H1 (cell line): Measurements from ENCODE around the gene OBI1. TPM values are rescaled to one million over a fixed set of nuclear protein-coding genes. Genes with fewer than 3 reads are reported as not detected.
A peak's percentile ranks its signal among the peaks of the same experiment; 100 is the strongest.

Experiments
- CTCF ChIA-PET: fragments of 300-600 bp; sonication (Branson Sonifier 250); formaldehyde crosslinking; loops from one replicate; lab custom pipeline; 2021; ENCODE audit not compliant: partially characterized antibody; lab: Charles Lee
- POLR2A ChIA-PET: fragments of 300-600 bp; sonication (Branson Sonifier 250); formaldehyde crosslinking; loops from one replicate; lab custom pipeline; 2021; ENCODE audit warnings: inconsistent platforms; ENCODE audit not compliant: partially characterized antibody; lab: Charles Lee
- DNase-seq, 2 experiments: peaks; one replicate each; pipeline versions ENCODE4 v3.0.0 to v3.0.0-alpha.2; 2010 to 2022; ENCODE audit warnings: low spot score in 2 of 2, low read depth in 1 of 2, mixed read lengths in 1 of 2
- FAIRE-seq: peaks from 2 replicates; lab custom pipeline; 2011; peaks lifted over from hg19 to GRCh38; lab: Jason Lieb, UNC
- H2AFZ ChIP-seq: 2 replicates; pipeline ENCODE4 v1.8.1; 2012; ENCODE audit warnings: low read length, inconsistent platforms
- H2AK5ac ChIP-seq: 2 replicates; pipeline ENCODE4 v1.6.1; 2013; ENCODE audit warnings: low read depth, low read length
- H2BK120ac ChIP-seq: replicated peaks from 2 replicates; pipeline ENCODE3; 2013; ENCODE audit warnings: low read depth, low read length, inconsistent platforms
- H2BK12ac ChIP-seq: 2 replicates; pipeline ENCODE4 v1.6.1; 2013; ENCODE audit warnings: low read depth, low read length
- H2BK15ac ChIP-seq: 2 replicates; pipeline ENCODE4 v1.6.1; 2013; ENCODE audit warnings: low read length
- H2BK20ac ChIP-seq: 2 replicates; pipeline ENCODE4 v1.6.1; 2013; ENCODE audit warnings: low read length
- H2BK5ac ChIP-seq: 2 replicates; pipeline ENCODE4 v1.6.1; 2013; ENCODE audit warnings: low read depth, low read length
- H3K14ac ChIP-seq: 2 replicates; pipeline ENCODE4 v1.6.1; 2013; ENCODE audit warnings: inconsistent platforms; ENCODE audit not compliant: insufficient read length
- H3K18ac ChIP-seq: 2 replicates; pipeline ENCODE4 v1.6.1; 2013; ENCODE audit warnings: low read length; ENCODE audit errors: extremely low read depth
- H3K23ac ChIP-seq: 2 replicates; pipeline ENCODE4 v1.6.1; 2013; ENCODE audit warnings: inconsistent platforms; ENCODE audit not compliant: insufficient read length
- H3K23me2 ChIP-seq: 2 replicates; pipeline ENCODE4 v1.6.1; 2013; ENCODE audit warnings: low read depth, low read length
- H3K27ac ChIP-seq: 2 replicates; pipeline ENCODE4 v1.6.1; 2011; ENCODE audit warnings: low read depth, low read length, inconsistent platforms
- H3K27me3 ChIP-seq, 4 experiments: replicated peaks in 1 of 4; 1 replicate in 1 of 4; 2 replicates in 3 of 4; pipeline versions ENCODE4 v1.6.1 to v1.8.1; 2011 to 2013; ENCODE audit warnings: low read length in 3 of 4, mild to moderate bottlenecking in 3 of 4, inconsistent platforms in 2 of 4, mixed read lengths in 2 of 4, moderate library complexity in 1 of 4; ENCODE audit not compliant: control insufficient read depth in 3 of 4, insufficient read depth in 3 of 4; ENCODE audit errors: extremely low read depth in 1 of 4
- H3K36me3 ChIP-seq, 4 experiments: 2 replicates each; pipeline versions ENCODE4 v1.6.1 to v1.8.1; 2011 to 2013; ENCODE audit warnings: mild to moderate bottlenecking in 4 of 4, low read length in 3 of 4, moderate library complexity in 2 of 4, control low read depth in 1 of 4, inconsistent platforms in 1 of 4; ENCODE audit not compliant: insufficient read depth in 4 of 4, control insufficient read depth in 2 of 4
- H3K4ac ChIP-seq: replicated peaks from 2 replicates; pipeline ENCODE3; 2013; ENCODE audit warnings: low read length, low read depth, mixed read lengths, inconsistent platforms; ENCODE audit not compliant: insufficient read length
- H3K4me1 ChIP-seq, 4 experiments: replicated peaks in 1 of 4; 1 replicate in 1 of 4; 2 replicates in 3 of 4; pipeline versions ENCODE4 v1.6.1 to v1.8.1; 2011 to 2013; ENCODE audit warnings: low read length in 3 of 4, inconsistent platforms in 2 of 4, mixed read lengths in 1 of 4; ENCODE audit not compliant: insufficient read depth in 4 of 4, control insufficient read depth in 3 of 4
- H3K4me2 ChIP-seq, 2 experiments: 2 replicates each; pipeline versions ENCODE4 v1.6.1 to v1.8.1; 2011 to 2013; ENCODE audit warnings: low read depth in 2 of 2, low read length in 2 of 2, control low read depth in 1 of 2, inconsistent platforms in 1 of 2, mild to moderate bottlenecking in 1 of 2; ENCODE audit not compliant: insufficient read depth in 1 of 2
- H3K4me3 ChIP-seq, 4 experiments: fragments of 200-600, 300-600 bp in 1 of 4; sonication (generic), shearing (Covaris generic), sonication (Bioruptor Twin) in 1 of 4; 2 replicates each; pipeline versions ENCODE4 v1.5.1 to v1.8.1; 2011 to 2016; ENCODE audit warnings: low read length in 4 of 4, low read depth in 3 of 4, control low read depth in 2 of 4, inconsistent platforms in 2 of 4, mild to moderate bottlenecking in 2 of 4, mixed read lengths in 1 of 4, moderate library complexity in 1 of 4; ENCODE audit not compliant: insufficient read depth in 2 of 4; ENCODE audit errors: extremely low read depth in 1 of 4
- H3K56ac ChIP-seq: replicated peaks from 2 replicates; pipeline ENCODE3; 2013; ENCODE audit warnings: low read depth, mild to moderate bottlenecking, mixed read lengths, low read length, inconsistent platforms; ENCODE audit not compliant: insufficient read length
- H3K79me1 ChIP-seq: 2 replicates; pipeline ENCODE4 v1.6.1; 2013; ENCODE audit warnings: low read depth, low read length, control low read depth
- H3K79me2 ChIP-seq, 2 experiments: 2 replicates each; pipeline versions ENCODE4 v1.6.1 to v1.8.1; 2012 to 2013; ENCODE audit warnings: low read length in 2 of 2, mild to moderate bottlenecking in 2 of 2, inconsistent platforms in 1 of 2; ENCODE audit not compliant: insufficient read depth in 2 of 2, control insufficient read depth in 1 of 2
- H3K9ac ChIP-seq, 4 experiments: replicated peaks in 1 of 4; 1 replicate in 1 of 4; 2 replicates in 3 of 4; pipeline versions ENCODE4 v1.6.1 to v1.8.1; 2011 to 2013; ENCODE audit warnings: low read depth in 3 of 4, low read length in 3 of 4, control low read depth in 2 of 4, mild to moderate bottlenecking in 2 of 4, moderate library complexity in 2 of 4, inconsistent platforms in 1 of 4; ENCODE audit errors: extremely low read depth in 1 of 4
- H3K9me3 ChIP-seq, 2 experiments: 2 replicates each; pipeline versions ENCODE4 v1.6.1 to v1.8.1; 2012 to 2013; ENCODE audit warnings: mild to moderate bottlenecking in 2 of 2, moderate library complexity in 2 of 2, control low read depth in 1 of 2, inconsistent platforms in 1 of 2, low read depth in 1 of 2, low read length in 1 of 2, mixed read lengths in 1 of 2; ENCODE audit not compliant: insufficient read depth in 2 of 2
- H4K20me1 ChIP-seq, 2 experiments: replicated peaks in 1 of 2; 2 replicates each; pipeline versions ENCODE3 to v1.8.1; 2011 to 2013; ENCODE audit warnings: inconsistent platforms in 2 of 2, low read length in 2 of 2, mild to moderate bottlenecking in 1 of 2; ENCODE audit not compliant: insufficient read depth in 2 of 2, control insufficient read depth in 1 of 2
- H4K5ac ChIP-seq: 2 replicates; pipeline ENCODE4 v1.6.1; 2013; ENCODE audit warnings: low read length, low read depth, mixed read lengths, inconsistent platforms; ENCODE audit not compliant: insufficient read length
- H4K8ac ChIP-seq: 2 replicates; pipeline ENCODE4 v1.8.0; 2013; ENCODE audit warnings: mild to moderate bottlenecking, moderate library complexity, low read length, inconsistent platforms; ENCODE audit not compliant: insufficient read depth; ENCODE audit errors: extremely low read depth
- H4K91ac ChIP-seq: replicated peaks from 2 replicates; pipeline ENCODE3; 2013; ENCODE audit warnings: low read length, mixed read lengths, inconsistent platforms; ENCODE audit not compliant: insufficient read length
- BACH1 ChIP-seq: IDR thresholded peaks from 2 replicates; pipeline ENCODE4 v1.6.1; 2012; ENCODE audit warnings: low read length, improper control_type of control experiment
- BCL11A ChIP-seq, 2 experiments: IDR thresholded peaks; one replicate each; pipeline ENCODE4 v1.6.1; 2011; ENCODE audit warnings: low read depth in 2 of 2, low read length in 2 of 2, mild to moderate bottlenecking in 2 of 2
- JUN ChIP-seq: IDR thresholded peaks from 2 replicates; pipeline ENCODE4 v1.6.1; 2011; ENCODE audit warnings: low read depth, mild to moderate bottlenecking, improper control_type of control experiment, low read length
- POLR2AphosphoS5 ChIP-seq: IDR thresholded peaks from 2 replicates; pipeline ENCODE4 v1.6.1; 2011; ENCODE audit warnings: low read depth, low read length
- RAD21 ChIP-seq, 2 experiments: IDR thresholded peaks in 1 of 2; conservative IDR thresholded peaks in 1 of 2; 2 replicates each; pipeline ENCODE4 v1.6.1; 2011; ENCODE audit warnings: low read depth in 2 of 2, low read length in 2 of 2, improper control_type of control experiment in 1 of 2, inconsistent platforms in 1 of 2, mild to moderate bottlenecking in 1 of 2, moderate library complexity in 1 of 2
- RFX5 ChIP-seq: IDR thresholded peaks from 2 replicates; pipeline ENCODE4 v1.6.1; 2011; ENCODE audit warnings: low read depth, low read length, improper control_type of control experiment, borderline replicate concordance
- RNF2 ChIP-seq: fragments of 200-900, 300-1000 bp; sonication (generic); IDR thresholded peaks from 2 replicates; pipeline ENCODE4 v1.7.1; 2016; ENCODE audit warnings: borderline replicate concordance, low read depth, mild to moderate bottlenecking, antibody characterized with exemption, low read length; ENCODE audit not compliant: poor library complexity, severe bottlenecking; ENCODE audit errors: missing control alignments
- SUZ12 ChIP-seq: fragments of 200-600 bp; sonication (generic); IDR thresholded peaks from 2 replicates; pipeline ENCODE4 v1.6.1; 2012; ENCODE audit warnings: mild to moderate bottlenecking, inconsistent platforms, low read length, moderate library complexity, mixed read lengths
- WGBS, 2 experiments: shearing (Covaris generic) in 1 of 2; methylation state at CpG; one replicate each; pipeline versions ENCODE4 v1.1.6 to v1.1.7; 2013 to 2015; ENCODE audit warnings: low lambda C conversion rate in 2 of 2, mixed read lengths in 2 of 2, inconsistent platforms in 1 of 2, low coverage in 1 of 2, missing lambda C conversion rate in 1 of 2; ENCODE audit not compliant: insufficient replicate concordance in 2 of 2, insufficient coverage in 1 of 2, insufficient read length in 1 of 2; ENCODE audit errors: extremely low coverage in 1 of 2, missing lambda C conversion rate in 1 of 2; 5-methylcytosine and 5-hydroxymethylcytosine counted together
- polyA plus RNA-seq, 7 experiments: library from polyadenylated mRNA; depleted of rRNA in 3 of 7; stranded (reverse) in 5 of 7; unstranded in 2 of 7; fragments of >200 nt in 5 of 7; fragments of 200-250 nt in 2 of 7; gene quantifications; 1 replicate in 5 of 7; 2 replicates in 1 of 7; 4 replicates in 1 of 7; pipeline versions ENCODE4 v1.2.1 to v1.2.3, GENCODE V29; 2011 to 2013; ENCODE audit warnings: missing spikeins in 2 of 7, mixed read lengths in 2 of 7
- total RNA-seq: library from RNA; stranded (reverse); fragmentation: NEBNext Ultra II Directional; extraction: Animal tissue kit (Norgen Biotek cat#: 25700); gene quantifications from 2 replicates; pipeline ENCODE4 v1.2.1, GENCODE V29; 2021

OBI1 gene
- total and polyA plus RNA-seq, 2 of the 8 experiments (the other 6 are each of a cell fraction or from before 2014, with no cell fraction given), result 7.1 to 14.3 TPM

DNA sequence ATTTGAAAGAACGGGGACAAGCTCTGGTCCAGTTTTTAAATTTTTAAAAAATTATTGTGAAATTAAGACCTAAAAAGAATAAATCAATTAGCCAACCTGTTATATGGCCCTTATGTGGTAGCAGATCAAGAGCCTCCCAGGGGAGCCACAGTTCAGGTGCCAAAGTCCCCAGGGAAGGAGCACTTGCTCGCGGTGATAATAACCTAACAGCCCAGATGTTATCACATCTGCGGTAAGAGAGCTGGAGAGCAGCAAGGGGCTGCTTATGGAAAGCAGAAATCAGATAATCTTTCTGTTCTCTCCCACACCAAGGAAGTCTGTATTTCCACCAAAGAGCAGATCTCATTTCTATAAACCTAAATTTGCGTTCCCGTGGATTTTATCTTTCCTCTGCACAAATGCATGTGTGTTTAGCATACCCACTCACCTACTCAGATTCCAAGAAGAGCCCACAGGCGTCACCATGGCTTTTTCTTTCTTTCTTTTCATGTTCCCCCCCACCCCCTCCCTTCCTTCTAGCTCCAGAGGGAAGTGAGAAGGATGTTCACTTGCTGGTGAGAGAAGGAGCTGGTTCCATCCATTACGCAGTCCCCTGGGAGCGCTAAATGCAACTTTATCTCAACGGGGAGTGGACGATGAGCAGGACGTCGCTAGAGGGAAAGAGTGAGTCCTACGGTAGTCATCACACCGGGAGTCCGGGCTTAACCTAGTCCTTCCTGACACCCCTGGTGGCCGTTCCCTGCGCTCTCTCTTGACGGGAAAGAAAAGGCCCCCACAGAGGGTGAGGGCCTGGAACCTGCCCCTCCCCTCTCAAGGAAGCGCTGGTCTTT, 54.0 kb downstream of the OBI1 start:
- Histone ChIP-seq H3K4me2 (peak overlapping the region; percentile 71 to 92), H3K4me3 (peak overlapping the region; percentile 3 to 41 (median 5); a peak in 5 of 8 replicates), H3K9ac (no peak overlapping the region), H2AFZ (no peak overlapping the region), H3K27me3 (peaks cover 94 to 97% (median 95%) of the 10 kb centered on the region in 4 experiments), H3K27ac (no peak overlapping the region), H3K4ac (no peak overlapping the region), H3K79me1 (no peaks in the 10 kb centered on the region), H4K20me1 (peaks cover 14 to 33% of the 10 kb centered on the region in 2 experiments), H3K56ac (no peak overlapping the region), H2BK120ac (no peak overlapping the region), H2BK20ac (no peak overlapping the region), H4K5ac (no peak overlapping the region), H3K79me2 (no peaks in the 10 kb centered on the region), H3K36me3 (0 out of 8 replicates have a peak, but pooled peaks cover 0 to 3% (median 0%) of the 10 kb centered on the region in 4 experiments), H3K4me1 (peaks cover 7 to 51% (median 21%) of the 10 kb centered on the region in 4 experiments), H2BK12ac (no peak overlapping the region), H2BK15ac (no peak overlapping the region), H4K91ac (no peak overlapping the region), H3K18ac (no peak overlapping the region), H4K8ac (no peak overlapping the region), H2BK5ac (no peak overlapping the region), H2AK5ac (no peak overlapping the region), H3K23ac (no peak overlapping the region), H3K9me3 (no peaks in the 10 kb centered on the region), H3K23me2 (peaks cover 33% of the 10 kb centered on the region; the same call in 1 of the 2 replicates), H3K14ac (no peak overlapping the region)
- ChIA-PET POLR2A (interaction anchor here (0.7 to 5.0 kb wide), 4 partner anchors 10 to 102 kb away, joined by 3 to 32 read pairs (median 3); no protein-coding TSS in a partner anchor), CTCF (interaction anchor here (0.5 to 2.6 kb wide), 9 partner anchors 9 to 374 kb away, joined by 3 to 10 read pairs (median 3); no protein-coding TSS in a partner anchor)
- 7% methylated on average over 19 of the region's 20 CpGs; no CpG with 5 or more reads in 1 of the 2 experiments for WGBS, 2 experiments
- DNase-seq (peak in 1 of 2 experiments; percentile 67), FAIRE-seq (no peak)
- TF ChIP-seq SUZ12 (peak; percentile 22; the same call in 1 of the 2 replicates), JUN (no peak), BCL11A (IDR thresholded peaks at IDR 0.05; ENCODE audit: low read depth in 2 of 2, low read length in 2 of 2) (no peak), RAD21 (IDR thresholded peaks at IDR 0.05 in 1 of 2, conservative IDR thresholded peaks at IDR 0.05 in 1 of 2; ENCODE audit: low read depth in 2 of 2, low read length in 2 of 2) (peak in 1 of 2 experiments; percentile 11; a peak in 2 of 4 replicates), RFX5 (no peak), RNF2 (peak; percentile 70), BACH1 (no peak), POLR2AphosphoS5 (no peak)
